ENCODE results near the gene FAM174B. TPM values are rescaled to one million over a fixed set of nuclear protein-coding genes. Genes with fewer than 3 reads are reported as not detected.

Gene FAM174B
- total and polyA plus RNA-seq, 10 of the 15 experiments (the other 5 are each of a cell fraction or from before 2014, with no cell fraction given): 0.71 to 15.9 (median 4.2) TPM

DNA sequence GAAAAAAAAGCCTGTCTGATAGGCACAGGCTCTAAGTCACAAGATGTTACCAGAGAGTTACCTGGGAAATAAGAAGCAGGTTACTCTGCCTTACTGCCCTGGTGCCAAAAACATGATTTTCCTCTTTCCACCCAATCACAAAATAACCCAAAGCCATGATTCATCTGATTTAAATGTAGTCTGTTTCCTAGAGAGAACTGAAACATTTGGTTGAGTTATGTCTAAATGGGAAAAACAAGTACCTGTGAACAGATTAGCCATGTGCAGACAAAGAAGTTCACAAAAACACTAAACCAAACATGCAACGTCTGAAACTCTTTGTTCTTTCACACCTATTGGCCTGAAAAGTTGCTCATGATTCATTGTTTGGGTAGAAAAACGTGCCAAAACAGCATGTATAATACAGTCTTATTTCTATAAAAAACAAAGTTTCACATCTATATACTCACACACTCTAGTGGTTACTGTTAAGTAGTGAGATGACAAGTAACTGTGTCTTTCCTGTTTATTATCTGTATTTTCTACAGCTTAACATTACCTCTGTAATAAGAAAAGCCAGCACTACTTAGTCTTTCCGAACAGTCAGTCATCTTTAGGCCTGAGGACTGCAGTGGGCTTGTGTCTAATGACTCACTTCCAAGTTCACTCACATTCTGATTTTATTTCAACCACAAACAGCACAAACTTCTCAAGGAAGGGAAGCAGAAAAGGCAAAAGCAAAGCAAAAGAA is 30.2 kb downstream of the FAM174B start (continued):
- TF ChIP-seq ZBTB40 (IDR thresholded peaks at IDR 0.05; ENCODE audit: borderline replicate concordance): no peak
- no peak for TF ChIP-seq MYB (IDR thresholded peaks at IDR 0.05; ENCODE audit: borderline replicate concordance, low read depth, low read length)
- TF ChIP-seq SKIL (IDR thresholded peaks at IDR 0.05; ENCODE audit: low read depth, poor library complexity, severe bottlenecking): peak; percentile 91
- TF ChIP-seq RAD51 (IDR thresholded peaks at IDR 0.05): peak; percentile 41
- no peak for TF ChIP-seq PRDM15 (CRISPR knock-in tag; IDR thresholded peaks at IDR 0.05)
- TF ChIP-seq YY1 (IDR thresholded peaks at IDR 0.05; ENCODE audit: low read depth, low read length): 0 out of 2 replicates have a peak, but pooled peaks have one; percentile 9
- TF ChIP-seq EP300 (IDR thresholded peaks at IDR 0.05; ENCODE audit: borderline replicate concordance in 1 of 2, control insufficient read depth in 1 of 2, low read depth in 2 of 2, low read length in 2 of 2): peak in 1 of 2 experiments; percentile 14; a peak in 2 of 4 replicates
- peak; percentile 31; the same call in 1 of the 2 replicates for TF ChIP-seq FOXK2 (IDR thresholded peaks at IDR 0.05)
- peak; percentile 78 to 80 for TF ChIP-seq IKZF2 (IDR thresholded peaks at IDR 0.05)
- TF ChIP-seq ETV6 (conservative IDR thresholded peaks at IDR 0.05 in 1 of 2, IDR thresholded peaks at IDR 0.05 in 1 of 2; ENCODE audit: borderline replicate concordance in 1 of 2, low read depth in 1 of 2): peak in 1 of 2 experiments; percentile 62; a peak in 2 of 4 replicates
- no peak for TF ChIP-seq CHD4 (IDR thresholded peaks at IDR 0.05)
- TF ChIP-seq SUPT20H (IDR thresholded peaks at IDR 0.05; ENCODE audit: borderline replicate concordance, control insufficient read depth, low read depth, low read length): no peak
- TF ChIP-seq SMAD1 (IDR thresholded peaks at IDR 0.05; ENCODE audit: low read depth, partially characterized antibody): peak; percentile 55
- 0 out of 2 replicates have a peak, but pooled peaks have one; percentile 36 for TF ChIP-seq NBN (IDR thresholded peaks at IDR 0.05)
- no peak for TF ChIP-seq BCL11A (IDR thresholded peaks at IDR 0.05; ENCODE audit: low read depth, low read length)
- 0 out of 2 replicates have a peak, but pooled peaks have one; percentile 5 for TF ChIP-seq MEF2A (IDR thresholded peaks at IDR 0.05; ENCODE audit: insufficient read depth, low read depth, low read length)
- TF ChIP-seq ZNF274 (IDR thresholded peaks at IDR 0.05; ENCODE audit: insufficient read depth, insufficient read length): no peak
- 0 out of 2 replicates have a peak, but pooled peaks have one; percentile 50 for TF ChIP-seq RCOR1 (conservative IDR thresholded peaks at IDR 0.05; ENCODE audit: low read depth, low read length)
- peak; percentile 26; the same call in 1 of the 2 replicates for TF ChIP-seq CBFB (IDR thresholded peaks at IDR 0.05; ENCODE audit: low read depth)
